SK-N-SH treated with all-trans-retinoic acid at 6 μM for 48 hours (cell line): ENCODE measurements around the gene IL15.

Source experiments
- ARNTL ChIP-seq: fragments of 450-650 bp; formaldehyde crosslinking; IDR thresholded peaks from 2 replicates; pipeline ENCODE4 v1.5.0; 2020; ENCODE audit warnings: low read depth, mild to moderate bottlenecking, moderate library complexity, borderline replicate concordance
- CSDC2 ChIP-seq: fragments of 250-450 bp; sonication (Bioruptor Pico); IDR thresholded peaks from 2 replicates; pipeline ENCODE4 v1.5.0; 2020; ENCODE audit warnings: mild to moderate bottlenecking, moderate library complexity
- CSRNP3 ChIP-seq: fragments of 250-450 bp; sonication (Bioruptor Pico); IDR thresholded peaks from 2 replicates; pipeline ENCODE4 v1.5.1; 2021; ENCODE audit warnings: mild to moderate bottlenecking, moderate library complexity
- RARB ChIP-seq: fragments of 250-450 bp; sonication (Bioruptor Pico); IDR thresholded peaks from 2 replicates; pipeline ENCODE4 v1.8.0; 2021; ENCODE audit warnings: mild to moderate bottlenecking, moderate library complexity
- SNAI2 ChIP-seq: fragments of 250-450 bp; sonication (Bioruptor Pico); IDR thresholded peaks from 2 replicates; pipeline ENCODE4 v1.5.0; 2020; ENCODE audit warnings: mild to moderate bottlenecking, moderate library complexity
- TCF4 ChIP-seq: fragments of 250-450 bp; sonication (Bioruptor Pico); IDR thresholded peaks from 2 replicates; pipeline ENCODE4 v1.8.0; 2021; ENCODE audit warnings: mild to moderate bottlenecking, moderate library complexity, borderline replicate concordance
- TOX ChIP-seq: fragments of 250-450 bp; sonication (Bioruptor Pico); IDR thresholded peaks from 2 replicates; pipeline ENCODE4 v1.8.0; 2021; ENCODE audit warnings: mild to moderate bottlenecking, moderate library complexity, borderline replicate concordance
- ZC3H10 ChIP-seq: fragments of 250-450 bp; sonication (Bioruptor Pico); IDR thresholded peaks from 2 replicates; pipeline ENCODE4 v1.5.1; 2021; ENCODE audit warnings: mild to moderate bottlenecking, moderate library complexity
- ZFP3 ChIP-seq: fragments of 250-450 bp; sonication (Bioruptor Pico); IDR thresholded peaks from 2 replicates; pipeline ENCODE4 v1.5.0; 2020; ENCODE audit warnings: mild to moderate bottlenecking, moderate library complexity
- ZFP30 ChIP-seq: fragments of 450-650 bp; formaldehyde crosslinking; IDR thresholded peaks from 2 replicates; pipeline ENCODE4 v1.5.0; 2022; ENCODE audit warnings: mild to moderate bottlenecking, moderate library complexity
- ZNF565 ChIP-seq: fragments of 450-650 bp; formaldehyde crosslinking; conservative IDR thresholded peaks from 2 replicates; pipeline ENCODE4 v1.5.0; 2020; ENCODE audit warnings: low read depth, mild to moderate bottlenecking, moderate library complexity
- ZNF70 ChIP-seq: fragments of 450-650 bp; formaldehyde crosslinking; IDR thresholded peaks from 2 replicates; pipeline ENCODE4 v1.5.0; 2020; ENCODE audit warnings: mild to moderate bottlenecking, moderate library complexity
- TF ChIP-seq, protein P1 (sequence below): fragments of 250-450 bp; sonication (Bioruptor Pico); IDR thresholded peaks from 2 replicates; pipeline ENCODE4 v1.8.0; 2020; ENCODE audit warnings: mild to moderate bottlenecking, moderate library complexity, borderline replicate concordance
- TF ChIP-seq, protein P2 (sequence below): fragments of 250-450 bp; sonication (Bioruptor Pico); IDR thresholded peaks from 2 replicates; pipeline ENCODE4 v1.5.1; 2020; ENCODE audit warnings: low read depth, mild to moderate bottlenecking, moderate library complexity

- TF ChIP-seq ARNTL (CRISPR knock-in tag) (no peak), CSDC2 (CRISPR knock-in tag) (no peak), TOX (CRISPR knock-in tag) (no peak), CSRNP3 (no peak), ZFP30 (CRISPR knock-in tag) (no peak), SNAI2 (CRISPR knock-in tag) (no peak), ZNF565 (CRISPR knock-in tag) (no peak), ZNF70 (CRISPR knock-in tag) (no peak), ZFP3 (CRISPR knock-in tag) (no peak), RARB (CRISPR knock-in tag) (no peak), TCF4 (CRISPR knock-in tag) (no peak), ZC3H10 (CRISPR knock-in tag) (no peak)
- TF ChIP-seq, protein P1, sequence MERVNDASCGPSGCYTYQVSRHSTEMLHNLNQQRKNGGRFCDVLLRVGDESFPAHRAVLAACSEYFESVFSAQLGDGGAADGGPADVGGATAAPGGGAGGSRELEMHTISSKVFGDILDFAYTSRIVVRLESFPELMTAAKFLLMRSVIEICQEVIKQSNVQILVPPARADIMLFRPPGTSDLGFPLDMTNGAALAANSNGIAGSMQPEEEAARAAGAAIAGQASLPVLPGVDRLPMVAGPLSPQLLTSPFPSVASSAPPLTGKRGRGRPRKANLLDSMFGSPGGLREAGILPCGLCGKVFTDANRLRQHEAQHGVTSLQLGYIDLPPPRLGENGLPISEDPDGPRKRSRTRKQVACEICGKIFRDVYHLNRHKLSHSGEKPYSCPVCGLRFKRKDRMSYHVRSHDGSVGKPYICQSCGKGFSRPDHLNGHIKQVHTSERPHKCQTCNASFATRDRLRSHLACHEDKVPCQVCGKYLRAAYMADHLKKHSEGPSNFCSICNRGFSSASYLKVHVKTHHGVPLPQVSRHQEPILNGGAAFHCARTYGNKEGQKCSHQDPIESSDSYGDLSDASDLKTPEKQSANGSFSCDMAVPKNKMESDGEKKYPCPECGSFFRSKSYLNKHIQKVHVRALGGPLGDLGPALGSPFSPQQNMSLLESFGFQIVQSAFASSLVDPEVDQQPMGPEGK (CRISPR knock-in tag): no peak
- TF ChIP-seq, protein P2, sequence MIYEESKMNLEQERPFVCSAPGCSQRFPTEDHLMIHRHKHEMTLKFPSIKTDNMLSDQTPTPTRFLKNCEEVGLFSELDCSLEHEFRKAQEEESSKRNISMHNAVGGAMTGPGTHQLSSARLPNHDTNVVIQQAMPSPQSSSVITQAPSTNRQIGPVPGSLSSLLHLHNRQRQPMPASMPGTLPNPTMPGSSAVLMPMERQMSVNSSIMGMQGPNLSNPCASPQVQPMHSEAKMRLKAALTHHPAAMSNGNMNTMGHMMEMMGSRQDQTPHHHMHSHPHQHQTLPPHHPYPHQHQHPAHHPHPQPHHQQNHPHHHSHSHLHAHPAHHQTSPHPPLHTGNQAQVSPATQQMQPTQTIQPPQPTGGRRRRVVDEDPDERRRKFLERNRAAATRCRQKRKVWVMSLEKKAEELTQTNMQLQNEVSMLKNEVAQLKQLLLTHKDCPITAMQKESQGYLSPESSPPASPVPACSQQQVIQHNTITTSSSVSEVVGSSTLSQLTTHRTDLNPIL (CRISPR knock-in tag): no peak
These were observed 109.6 kb downstream of the IL15 start for GRCh38 chr4:141746026-141746425.
